GM10266 (cell line): ENCODE results near the gene F12.
A peak's percentile ranks its signal among the peaks of the same experiment; 100 is the strongest.

ENCODE experiments used
- DNase-seq: peaks from one replicate; pipeline ENCODE4 v3.0.0; 2012; ENCODE audit errors: extremely low spot score
- CTCF ChIP-seq: IDR thresholded peaks from 2 replicates; pipeline ENCODE4 v1.5.1; 2012; ENCODE audit warnings: mild to moderate bottlenecking, low read depth; ENCODE audit not compliant: control insufficient read depth, insufficient read depth; ENCODE audit errors: missing control alignments

Gene F12

GRCh38 chr5:177370488-177371119 lies 38.8 kb downstream of the F12 start:
- peak; percentile 85 for DNase-seq

GRCh38 chr5:177369645-177370440 lies 39.5 kb downstream of the F12 start:
- TF ChIP-seq CTCF = peak; percentile 9
- DNase-seq = no peak

More at GRCh38 chr5:177370488-177371119, 38.8 kb downstream of the F12 start:
- TF ChIP-seq CTCF = peak; percentile 54

GRCh38 chr5:177368869-177369644 lies 40.3 kb downstream of the F12 start:
- DNase-seq = peak; percentile 82

GRCh38 chr5:177367981-177368868 lies 41.1 kb downstream of the F12 start:
- DNase-seq = no peak
- no peak for TF ChIP-seq CTCF

More at GRCh38 chr5:177368869-177369644, 40.3 kb downstream of the F12 start:
- TF ChIP-seq CTCF = peak; percentile 72

GRCh38 chr5:177367323-177367848 lies 42.0 kb downstream of the F12 start:
- no peak for TF ChIP-seq CTCF
- DNase-seq = no peak

- TF ChIP-seq CTCF = no peak
- no peak for DNase-seq
Observed at GRCh38 chr5:177366528-177367322, 42.6 kb downstream of the F12 start.
